Stimulated activated CD8-positive, alpha-beta memory T cell treated with anti-CD3 and anti-CD28 coated beads, Interleukin-7, amount 100 ng/mL, for 48 hours (primary cell): ENCODE results near the gene PLK4.
A peak's percentile ranks its signal among the peaks of the same experiment; 100 is the strongest.

ENCODE experiments used
- DNase-seq, 2 donors: peaks; one replicate each; pipeline ENCODE4 v3.0.0-alpha.2; 2020; ENCODE audit warnings: low read depth in 1 of 2; ENCODE audit errors: extremely low read depth in 1 of 2

Gene PLK4

GRCh38 chr4:127880763-127881562 is at the start of gene PLK4:
TSS of gene PLK4 (plus strand) at chr4:127880893. CDS start at chr4:127881135, 242 bp downstream.
- DNase-seq, result peak; percentile 91 to 95

GRCh38 chr4:127832585-127832984 is 48.1 kb upstream of the PLK4 start:
- no peak for DNase-seq

- DNase-seq, result no peak
Observed at GRCh38 chr4:127843704-127844600, 36.7 kb upstream of the PLK4 start.

- no peak for DNase-seq
Observed at GRCh38 chr4:127844601-127845116, 36.0 kb upstream of the PLK4 start.

GRCh38 chr4:127846061-127846460 is 34.6 kb upstream of the PLK4 start:
- DNase-seq, result no peak

GRCh38 chr4:127846765-127847164 is 33.9 kb upstream of the PLK4 start:
- DNase-seq, result no peak

- no peak for DNase-seq
Observed at GRCh38 chr4:127849505-127850234, 31.0 kb upstream of the PLK4 start.

GRCh38 chr4:127852661-127853060 is 28.0 kb upstream of the PLK4 start:
- DNase-seq, result no peak

GRCh38 chr4:127856196-127856812 is 24.4 kb upstream of the PLK4 start:
- no peak for DNase-seq

- DNase-seq, result no peak
Observed at GRCh38 chr4:127856813-127857447, 23.8 kb upstream of the PLK4 start.

- no peak for DNase-seq
Observed at GRCh38 chr4:127857641-127858040, 23.1 kb upstream of the PLK4 start.

- no peak for DNase-seq
Observed at GRCh38 chr4:127868196-127868595, 12.5 kb upstream of the PLK4 start.

GRCh38 chr4:127870281-127870680 is 10.4 kb upstream of the PLK4 start:
- DNase-seq, result no peak

- no peak for DNase-seq
Observed at GRCh38 chr4:127870688-127871087, 10.0 kb upstream of the PLK4 start.

- DNase-seq, result no peak
Observed at GRCh38 chr4:127875791-127876190, 4.9 kb upstream of the PLK4 start.

GRCh38 chr4:127881563-127881864 is 821 bp downstream of the PLK4 start:
- DNase-seq, result no peak

GRCh38 chr4:127888559-127888958 is 7.9 kb downstream of the PLK4 start:
- no peak for DNase-seq

- no peak for DNase-seq
Observed at GRCh38 chr4:127889903-127890302, 9.2 kb downstream of the PLK4 start.

GRCh38 chr4:127896069-127896468 is 15.4 kb downstream of the PLK4 start:
- no peak for DNase-seq

- no peak for DNase-seq
Observed at GRCh38 chr4:127896528-127896927, 15.8 kb downstream of the PLK4 start.
